Kasumi-1 (cell line): ENCODE measurements around the gene USP22.
"Not testable (repeated sequence)": the region's sequence is repeated elsewhere in the genome, so short reads cannot be mapped to it uniquely, and the experiment has no call there.

ENCODE experiments used
- DNase-seq, 2 experiments: peaks; one replicate each; lab custom pipeline; 2025; lab: John Stamatoyannopoulos, UW

Gene USP22

GRCh38 chr17:20988001-20988636, 54.7 kb downstream of the USP22 start:
- DNase-seq: no peak

GRCh38 chr17:20987511-20987910, 55.3 kb downstream of the USP22 start:
- DNase-seq: no peak

GRCh38 chr17:20986767-20987510, 55.9 kb downstream of the USP22 start:
- no peak for DNase-seq

GRCh38 chr17:20983359-20983637, 59.5 kb downstream of the USP22 start:
- DNase-seq: no peak

- no peak for DNase-seq
Observed at GRCh38 chr17:20982589-20983358, 60.0 kb downstream of the USP22 start.

- no peak for DNase-seq
Observed at GRCh38 chr17:20981046-20981920, 61.5 kb downstream of the USP22 start.

GRCh38 chr17:20979792-20980083, 63.1 kb downstream of the USP22 start:
- DNase-seq: no peak

- DNase-seq: not testable (repeated sequence)
Observed at GRCh38 chr17:20979007-20979791, 63.6 kb downstream of the USP22 start.

- DNase-seq: not testable (repeated sequence)
Observed at GRCh38 chr17:20977609-20978253, 65.1 kb downstream of the USP22 start.

- DNase-seq: no peak
Observed at GRCh38 chr17:20975566-20975965, 67.2 kb downstream of the USP22 start.

- DNase-seq: no peak
Observed at GRCh38 chr17:20970329-20970728, 72.5 kb downstream of the USP22 start.

- DNase-seq: no peak
Observed at GRCh38 chr17:20968913-20969616, 73.7 kb downstream of the USP22 start.

GRCh38 chr17:20967776-20968175, 75.0 kb downstream of the USP22 start:
- no peak for DNase-seq

GRCh38 chr17:20966870-20967269, 75.9 kb downstream of the USP22 start:
- DNase-seq: no peak

GRCh38 chr17:20965492-20965891, 77.3 kb downstream of the USP22 start:
- no peak for DNase-seq

GRCh38 chr17:20961586-20961985, 81.2 kb downstream of the USP22 start:
- DNase-seq: no peak

- no peak for DNase-seq
Observed at GRCh38 chr17:20960871-20961270, 81.9 kb downstream of the USP22 start.

GRCh38 chr17:20955427-20956323, 87.1 kb downstream of the USP22 start:
- no peak for DNase-seq

- DNase-seq: no peak
Observed at GRCh38 chr17:20954794-20955193, 88.0 kb downstream of the USP22 start.
